ENCODE results near the gene GGCT.

GRCh38 chr7:30468791-30469190 is 35.8 kb downstream of the GGCT start:
- TF ChIP-seq, protein P1, sequence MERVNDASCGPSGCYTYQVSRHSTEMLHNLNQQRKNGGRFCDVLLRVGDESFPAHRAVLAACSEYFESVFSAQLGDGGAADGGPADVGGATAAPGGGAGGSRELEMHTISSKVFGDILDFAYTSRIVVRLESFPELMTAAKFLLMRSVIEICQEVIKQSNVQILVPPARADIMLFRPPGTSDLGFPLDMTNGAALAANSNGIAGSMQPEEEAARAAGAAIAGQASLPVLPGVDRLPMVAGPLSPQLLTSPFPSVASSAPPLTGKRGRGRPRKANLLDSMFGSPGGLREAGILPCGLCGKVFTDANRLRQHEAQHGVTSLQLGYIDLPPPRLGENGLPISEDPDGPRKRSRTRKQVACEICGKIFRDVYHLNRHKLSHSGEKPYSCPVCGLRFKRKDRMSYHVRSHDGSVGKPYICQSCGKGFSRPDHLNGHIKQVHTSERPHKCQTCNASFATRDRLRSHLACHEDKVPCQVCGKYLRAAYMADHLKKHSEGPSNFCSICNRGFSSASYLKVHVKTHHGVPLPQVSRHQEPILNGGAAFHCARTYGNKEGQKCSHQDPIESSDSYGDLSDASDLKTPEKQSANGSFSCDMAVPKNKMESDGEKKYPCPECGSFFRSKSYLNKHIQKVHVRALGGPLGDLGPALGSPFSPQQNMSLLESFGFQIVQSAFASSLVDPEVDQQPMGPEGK (CRISPR knock-in tag; IDR thresholded peaks at IDR 0.05; ENCODE audit: borderline replicate concordance), result no peak
- TF ChIP-seq ZFP30 (CRISPR knock-in tag; IDR thresholded peaks at IDR 0.05) (no peak), PPARA (CRISPR knock-in tag; IDR thresholded peaks at IDR 0.05; ENCODE audit: borderline replicate concordance) (no peak), CSDC2 (CRISPR knock-in tag; IDR thresholded peaks at IDR 0.05) (no peak), GLIS3 (CRISPR knock-in tag; IDR thresholded peaks at IDR 0.05) (no peak), ZFP3 (CRISPR knock-in tag; IDR thresholded peaks at IDR 0.05) (no peak), ARNTL (CRISPR knock-in tag; IDR thresholded peaks at IDR 0.05; ENCODE audit: borderline replicate concordance, low read depth) (no peak), RARB (CRISPR knock-in tag; IDR thresholded peaks at IDR 0.05) (no peak), ZC3H10 (CRISPR knock-in tag; IDR thresholded peaks at IDR 0.05) (no peak)
- TF ChIP-seq, protein P2, sequence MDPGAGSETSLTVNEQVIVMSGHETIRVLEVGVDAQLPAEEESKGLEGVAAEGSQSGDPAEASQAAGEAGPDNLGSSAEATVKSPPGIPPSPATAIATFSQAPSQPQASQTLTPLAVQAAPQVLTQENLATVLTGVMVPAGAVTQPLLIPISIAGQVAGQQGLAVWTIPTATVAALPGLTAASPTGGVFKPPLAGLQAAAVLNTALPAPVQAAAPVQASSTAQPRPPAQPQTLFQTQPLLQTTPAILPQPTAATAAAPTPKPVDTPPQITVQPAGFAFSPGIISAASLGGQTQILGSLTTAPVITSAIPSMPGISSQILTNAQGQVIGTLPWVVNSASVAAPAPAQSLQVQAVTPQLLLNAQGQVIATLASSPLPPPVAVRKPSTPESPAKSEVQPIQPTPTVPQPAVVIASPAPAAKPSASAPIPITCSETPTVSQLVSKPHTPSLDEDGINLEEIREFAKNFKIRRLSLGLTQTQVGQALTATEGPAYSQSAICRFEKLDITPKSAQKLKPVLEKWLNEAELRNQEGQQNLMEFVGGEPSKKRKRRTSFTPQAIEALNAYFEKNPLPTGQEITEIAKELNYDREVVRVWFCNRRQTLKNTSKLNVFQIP (CRISPR knock-in tag; IDR thresholded peaks at IDR 0.05; ENCODE audit: borderline replicate concordance, low read depth), result no peak
- TF ChIP-seq, protein P3, sequence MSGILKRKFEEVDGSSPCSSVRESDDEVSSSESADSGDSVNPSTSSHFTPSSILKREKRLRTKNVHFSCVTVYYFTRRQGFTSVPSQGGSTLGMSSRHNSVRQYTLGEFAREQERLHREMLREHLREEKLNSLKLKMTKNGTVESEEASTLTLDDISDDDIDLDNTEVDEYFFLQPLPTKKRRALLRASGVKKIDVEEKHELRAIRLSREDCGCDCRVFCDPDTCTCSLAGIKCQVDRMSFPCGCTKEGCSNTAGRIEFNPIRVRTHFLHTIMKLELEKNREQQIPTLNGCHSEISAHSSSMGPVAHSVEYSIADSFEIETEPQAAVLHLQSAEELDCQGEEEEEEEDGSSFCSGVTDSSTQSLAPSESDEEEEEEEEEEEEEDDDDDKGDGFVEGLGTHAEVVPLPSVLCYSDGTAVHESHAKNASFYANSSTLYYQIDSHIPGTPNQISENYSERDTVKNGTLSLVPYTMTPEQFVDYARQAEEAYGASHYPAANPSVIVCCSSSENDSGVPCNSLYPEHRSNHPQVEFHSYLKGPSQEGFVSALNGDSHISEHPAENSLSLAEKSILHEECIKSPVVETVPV (CRISPR knock-in tag; IDR thresholded peaks at IDR 0.05), result no peak

Data from SK-N-SH treated with all-trans-retinoic acid at 6 μM for 48 hours (cell line).